Neural cell (in vitro differentiated cells): ENCODE data around the gene ERCC2. TPM values are rescaled to one million over a fixed set of nuclear protein-coding genes. Genes with fewer than 3 reads are reported as not detected.
"Not testable (repeated sequence)": the region's sequence is repeated elsewhere in the genome, so short reads cannot be mapped to it uniquely, and the experiment has no call there.

Source experiments
- H2AFZ ChIP-seq: fragments of 200-600, 300-800 bp; sonication (generic), shearing (Covaris generic); 2 replicates; pipeline ENCODE4 v1.6.0; 2014; ENCODE audit warnings: low read depth, mild to moderate bottlenecking, antibody characterized with exemption, low read length, moderate library complexity
- H3F3A ChIP-seq: fragments of 200-600 bp; shearing (Covaris generic); 2 replicates; pipeline ENCODE4 v1.6.1; 2016; ENCODE audit warnings: mild to moderate bottlenecking, moderate library complexity, mixed read lengths, antibody characterized with exemption, low read length; ENCODE audit not compliant: insufficient read depth, poor library complexity, severe bottlenecking
- H3K27ac ChIP-seq: fragments of 200-600, 300-800 bp; sonication (generic), shearing (Covaris generic); 2 replicates; pipeline ENCODE4 v1.5.1; 2014; ENCODE audit warnings: mild to moderate bottlenecking, low read length, moderate library complexity
- H3K27me3 ChIP-seq: fragments of 300-800, 200-600 bp; sonication (generic), shearing (Covaris generic); 2 replicates; pipeline ENCODE4 v1.6.0; 2014; ENCODE audit warnings: mild to moderate bottlenecking, low read depth, low read length, moderate library complexity; ENCODE audit not compliant: insufficient read depth
- H3K36me3 ChIP-seq: fragments of 300-800, 200-600 bp; sonication (generic), shearing (Covaris generic); 2 replicates; pipeline ENCODE4 v1.5.1; 2014; ENCODE audit warnings: mild to moderate bottlenecking, antibody characterized with exemption, low read length, moderate library complexity; ENCODE audit not compliant: insufficient read depth
- H3K4me2 ChIP-seq: fragments of 300-800, 200-600 bp; sonication (generic), shearing (Covaris generic); 2 replicates; pipeline ENCODE4 v1.6.0; 2014; ENCODE audit warnings: mild to moderate bottlenecking, low read length
- H3K4me3 ChIP-seq: fragments of 300-800, 200-600 bp; sonication (generic), shearing (Covaris generic); 2 replicates; pipeline ENCODE4 v1.5.1; 2014; ENCODE audit warnings: mild to moderate bottlenecking, low read length, moderate library complexity
- H3K79me2 ChIP-seq: fragments of 200-600 bp; shearing (Covaris generic); replicated peaks from 2 replicates; pipeline ENCODE4 v1.6.0; 2014; ENCODE audit warnings: mild to moderate bottlenecking, low read length, moderate library complexity; ENCODE audit not compliant: insufficient read depth
- H3K9ac ChIP-seq: fragments of 300-800, 200-600 bp; sonication (generic), shearing (Covaris generic); 2 replicates; pipeline ENCODE4 v1.6.1; 2016; ENCODE audit warnings: mild to moderate bottlenecking, low read length, mixed read lengths
- H3K9me2 ChIP-seq: fragments of 200-600 bp; shearing (Covaris generic); 2 replicates; pipeline ENCODE4 v1.6.1; 2016; ENCODE audit warnings: mild to moderate bottlenecking, low read length, mixed read lengths; ENCODE audit not compliant: insufficient read depth
- H3K9me3 ChIP-seq: fragments of 200-600, 300-800 bp; sonication (generic), shearing (Covaris generic); 2 replicates; pipeline ENCODE4 v1.6.1; 2016; ENCODE audit warnings: mild to moderate bottlenecking, mixed run types, low read length, moderate library complexity, mixed read lengths
- H4K20me1 ChIP-seq: fragments of 200-600 bp; shearing (Covaris generic); 2 replicates; pipeline ENCODE4 v1.6.1; 2016; ENCODE audit warnings: mild to moderate bottlenecking, mixed run types; ENCODE audit not compliant: insufficient read depth
- EP300 ChIP-seq: fragments of 450-650 bp; conservative IDR thresholded peaks from 2 replicates; pipeline ENCODE4 v1.6.1; 2014; ENCODE audit warnings: antibody characterized with exemption, mild to moderate bottlenecking, moderate library complexity; ENCODE audit not compliant: poor library complexity, severe bottlenecking
- EZH2 ChIP-seq: fragments of 200-600, 300-800 bp; shearing (Covaris generic), sonication (generic); IDR thresholded peaks from 2 replicates; pipeline ENCODE4 v1.6.1; 2014; ENCODE audit warnings: antibody characterized with exemption, low read length, borderline replicate concordance, mild to moderate bottlenecking; ENCODE audit not compliant: insufficient read depth, poor library complexity, severe bottlenecking
- MXI1 ChIP-seq: fragments of 450-650 bp; conservative IDR thresholded peaks from 2 replicates; pipeline ENCODE4 v1.6.1; 2014; ENCODE audit warnings: antibody characterized with exemption, mild to moderate bottlenecking; ENCODE audit not compliant: poor library complexity, severe bottlenecking
- POLR2AphosphoS5 ChIP-seq: IDR thresholded peaks from 2 replicates; pipeline ENCODE4 v1.6.1; 2012
- RAD21 ChIP-seq: fragments of 450-650 bp; conservative IDR thresholded peaks from 2 replicates; pipeline ENCODE4 v1.6.1; 2014; ENCODE audit warnings: antibody characterized with exemption, mild to moderate bottlenecking, moderate library complexity
- SMC3 ChIP-seq: fragments of 450-650 bp; conservative IDR thresholded peaks from 2 replicates; pipeline ENCODE4 v1.6.1; 2014; ENCODE audit warnings: antibody characterized with exemption, mild to moderate bottlenecking, moderate library complexity; ENCODE audit not compliant: poor library complexity
- TAF1 ChIP-seq: IDR thresholded peaks from 2 replicates; pipeline ENCODE4 v1.6.1; 2012; ENCODE audit warnings: low read depth
- polyA plus RNA-seq: library from polyadenylated mRNA; depleted of rRNA; stranded (reverse); fragments of >200 nt; gene quantifications from 2 replicates; pipeline ENCODE4 v1.2.3, GENCODE V29; 2014
- TF ChIP-seq, protein P1 (sequence below): fragments of 450-650 bp; IDR thresholded peaks from 2 replicates; pipeline ENCODE4 v1.5.1; 2014; ENCODE audit warnings: antibody characterized with exemption, mild to moderate bottlenecking, moderate library complexity; ENCODE audit not compliant: poor library complexity, severe bottlenecking
- TF ChIP-seq, protein P2 (sequence below): IDR thresholded peaks from 2 replicates; pipeline ENCODE4 v1.6.1; 2012; ENCODE audit warnings: borderline replicate concordance

Gene ERCC2
- polyA plus RNA-seq, 1 donor from 2014 or later = 28.8 TPM

DNA sequence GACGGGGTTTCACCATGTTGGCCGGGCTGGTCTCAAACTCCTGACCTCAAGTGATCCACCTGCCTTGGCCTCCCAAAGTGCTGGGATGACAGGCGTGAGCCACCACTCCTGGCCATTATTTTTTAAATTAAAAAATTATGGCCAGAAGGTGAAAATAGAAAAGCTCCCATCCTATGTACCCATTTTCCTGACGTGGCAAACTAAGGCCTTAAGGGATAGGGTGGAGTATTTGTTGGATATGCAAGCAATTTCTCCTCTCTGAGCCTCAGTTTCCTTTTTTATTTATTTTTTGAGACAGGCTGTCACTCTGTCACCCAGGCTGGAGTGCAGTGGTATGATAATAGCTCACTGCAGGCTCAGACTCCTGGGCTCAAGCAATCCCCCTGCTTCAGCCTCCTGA is 35.5 kb downstream of the ERCC2 start:
- not testable (repeated sequence) for H3F3A ChIP-seq, H4K20me1 ChIP-seq

DNA sequence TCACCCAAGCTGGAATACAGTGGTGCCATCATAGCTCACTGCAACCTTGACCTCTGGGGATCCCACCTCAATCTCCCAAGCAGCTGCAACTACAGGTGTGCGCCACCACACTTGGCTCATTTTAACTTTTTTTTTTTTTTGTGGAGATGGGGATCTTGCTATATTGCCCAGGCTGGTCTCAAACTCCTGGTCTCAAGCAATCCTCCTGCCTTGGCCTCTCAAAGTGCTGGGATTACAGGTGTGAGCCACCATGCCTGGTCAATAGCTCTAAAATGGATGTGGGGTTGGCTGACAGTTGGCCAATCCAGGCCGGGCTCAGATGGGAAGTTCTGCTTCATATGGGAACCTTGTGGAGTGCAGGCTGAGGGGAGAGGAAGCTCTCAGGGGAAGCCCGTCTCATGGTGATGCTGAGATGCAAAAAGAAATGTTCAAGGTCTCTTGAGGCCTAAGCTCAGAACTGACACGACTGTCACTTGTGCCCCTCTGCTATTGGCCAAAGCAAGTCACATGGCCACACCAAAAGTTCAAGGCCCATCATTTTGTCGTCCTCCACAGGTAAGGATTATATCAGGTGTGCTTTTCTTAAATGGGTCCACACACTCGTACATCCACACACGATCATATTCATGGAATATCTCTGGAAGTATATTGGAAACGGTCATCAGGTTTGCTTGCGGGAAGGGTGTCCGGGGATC is 36.6 kb downstream of the ERCC2 start:
- no peak overlapping the region for H3K9ac ChIP-seq
- no peak overlapping the region for H2AFZ ChIP-seq
- no peak overlapping the region for H3K27ac ChIP-seq
- H3K9me3 ChIP-seq = no peaks in the 10 kb centered on the region
- H3K9me2 ChIP-seq = no peaks in the 10 kb centered on the region
- TF ChIP-seq, protein P1, sequence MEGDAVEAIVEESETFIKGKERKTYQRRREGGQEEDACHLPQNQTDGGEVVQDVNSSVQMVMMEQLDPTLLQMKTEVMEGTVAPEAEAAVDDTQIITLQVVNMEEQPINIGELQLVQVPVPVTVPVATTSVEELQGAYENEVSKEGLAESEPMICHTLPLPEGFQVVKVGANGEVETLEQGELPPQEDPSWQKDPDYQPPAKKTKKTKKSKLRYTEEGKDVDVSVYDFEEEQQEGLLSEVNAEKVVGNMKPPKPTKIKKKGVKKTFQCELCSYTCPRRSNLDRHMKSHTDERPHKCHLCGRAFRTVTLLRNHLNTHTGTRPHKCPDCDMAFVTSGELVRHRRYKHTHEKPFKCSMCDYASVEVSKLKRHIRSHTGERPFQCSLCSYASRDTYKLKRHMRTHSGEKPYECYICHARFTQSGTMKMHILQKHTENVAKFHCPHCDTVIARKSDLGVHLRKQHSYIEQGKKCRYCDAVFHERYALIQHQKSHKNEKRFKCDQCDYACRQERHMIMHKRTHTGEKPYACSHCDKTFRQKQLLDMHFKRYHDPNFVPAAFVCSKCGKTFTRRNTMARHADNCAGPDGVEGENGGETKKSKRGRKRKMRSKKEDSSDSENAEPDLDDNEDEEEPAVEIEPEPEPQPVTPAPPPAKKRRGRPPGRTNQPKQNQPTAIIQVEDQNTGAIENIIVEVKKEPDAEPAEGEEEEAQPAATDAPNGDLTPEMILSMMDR = no peak
- TF ChIP-seq POLR2AphosphoS5 (no peak), EZH2 (no peak), SMC3 (no peak), RAD21 (no peak), EP300 (no peak), MXI1 (no peak), TAF1 (no peak)
- TF ChIP-seq, protein P2, sequence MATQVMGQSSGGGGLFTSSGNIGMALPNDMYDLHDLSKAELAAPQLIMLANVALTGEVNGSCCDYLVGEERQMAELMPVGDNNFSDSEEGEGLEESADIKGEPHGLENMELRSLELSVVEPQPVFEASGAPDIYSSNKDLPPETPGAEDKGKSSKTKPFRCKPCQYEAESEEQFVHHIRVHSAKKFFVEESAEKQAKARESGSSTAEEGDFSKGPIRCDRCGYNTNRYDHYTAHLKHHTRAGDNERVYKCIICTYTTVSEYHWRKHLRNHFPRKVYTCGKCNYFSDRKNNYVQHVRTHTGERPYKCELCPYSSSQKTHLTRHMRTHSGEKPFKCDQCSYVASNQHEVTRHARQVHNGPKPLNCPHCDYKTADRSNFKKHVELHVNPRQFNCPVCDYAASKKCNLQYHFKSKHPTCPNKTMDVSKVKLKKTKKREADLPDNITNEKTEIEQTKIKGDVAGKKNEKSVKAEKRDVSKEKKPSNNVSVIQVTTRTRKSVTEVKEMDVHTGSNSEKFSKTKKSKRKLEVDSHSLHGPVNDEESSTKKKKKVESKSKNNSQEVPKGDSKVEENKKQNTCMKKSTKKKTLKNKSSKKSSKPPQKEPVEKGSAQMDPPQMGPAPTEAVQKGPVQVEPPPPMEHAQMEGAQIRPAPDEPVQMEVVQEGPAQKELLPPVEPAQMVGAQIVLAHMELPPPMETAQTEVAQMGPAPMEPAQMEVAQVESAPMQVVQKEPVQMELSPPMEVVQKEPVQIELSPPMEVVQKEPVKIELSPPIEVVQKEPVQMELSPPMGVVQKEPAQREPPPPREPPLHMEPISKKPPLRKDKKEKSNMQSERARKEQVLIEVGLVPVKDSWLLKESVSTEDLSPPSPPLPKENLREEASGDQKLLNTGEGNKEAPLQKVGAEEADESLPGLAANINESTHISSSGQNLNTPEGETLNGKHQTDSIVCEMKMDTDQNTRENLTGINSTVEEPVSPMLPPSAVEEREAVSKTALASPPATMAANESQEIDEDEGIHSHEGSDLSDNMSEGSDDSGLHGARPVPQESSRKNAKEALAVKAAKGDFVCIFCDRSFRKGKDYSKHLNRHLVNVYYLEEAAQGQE = no peak
- no peaks in the 10 kb centered on the region for H3K36me3 ChIP-seq
- no peak overlapping the region for H3K4me3 ChIP-seq
- no peaks in the 10 kb centered on the region for H3K27me3 ChIP-seq
- no peaks in the 10 kb centered on the region for H4K20me1 ChIP-seq
- H3F3A ChIP-seq = no peaks in the 10 kb centered on the region
- H3K4me2 ChIP-seq = no peak overlapping the region
- H3K79me2 ChIP-seq = no peaks in the 10 kb centered on the region

More for the DNA sequence above, 35.5 kb downstream of the ERCC2 start:
- not testable (repeated sequence) for H3K27ac ChIP-seq, H3K4me3 ChIP-seq, H3K27me3 ChIP-seq, H3K4me2 ChIP-seq, H3K79me2 ChIP-seq, H3K36me3 ChIP-seq, H3K9me2 ChIP-seq, H2AFZ ChIP-seq, H3K9ac ChIP-seq, H3K9me3 ChIP-seq
